NOMO-1 treated with DMSO at 0.1 percent for 48 hours (cell line): ENCODE data around the gene SLC4A2.

Source experiments
- DNase-seq: peaks from one replicate; lab custom pipeline; 2025; ENCODE audit not compliant: unreplicated experiment; lab: John Stamatoyannopoulos, UW

SLC4A2 gene

GRCh38 chr7:151079199-151079910 lies 20.0 kb downstream of the SLC4A2 start:
- DNase-seq = no peak

- DNase-seq = no peak
Measured at GRCh38 chr7:151080067-151080521, 20.7 kb downstream of the SLC4A2 start.

- DNase-seq = peak; percentile 69
Measured at GRCh38 chr7:151080522-151081169, 21.3 kb downstream of the SLC4A2 start, which contains the start of gene FASTK. Gene FASTK (minus strand): TSS chr7:151080809. CDS start chr7:151080766, 43 bp downstream.

GRCh38 chr7:151081170-151082101 lies 22.0 kb downstream of the SLC4A2 start:
- no peak for DNase-seq

GRCh38 chr7:151082141-151083070 lies 23.0 kb downstream of the SLC4A2 start:
- no peak for DNase-seq

- DNase-seq = peak; percentile 22
Measured at GRCh38 chr7:151083071-151083823, 23.9 kb downstream of the SLC4A2 start, which contains the start of gene TMUB1. Gene TMUB1 (minus strand): TSS chr7:151083493. CDS start chr7:151082563, 930 bp downstream.

GRCh38 chr7:151083824-151084160 lies 24.4 kb downstream of the SLC4A2 start:
- no peak for DNase-seq

- DNase-seq = no peak
Measured at GRCh38 chr7:151085329-151085690, 25.9 kb downstream of the SLC4A2 start.

- DNase-seq = peak; percentile 29
Measured at GRCh38 chr7:151085691-151086620, 26.6 kb downstream of the SLC4A2 start, which contains the start of gene AGAP3. Gene AGAP3 (plus strand): TSS chr7:151086475. CDS start chr7:151086742, 267 bp downstream.

GRCh38 chr7:151086802-151087244 lies 27.4 kb downstream of the SLC4A2 start:
- DNase-seq = no peak

GRCh38 chr7:151087245-151088018 lies 28.0 kb downstream of the SLC4A2 start:
- no peak for DNase-seq

GRCh38 chr7:151088019-151088855 lies 28.8 kb downstream of the SLC4A2 start:
- no peak for DNase-seq

GRCh38 chr7:151088856-151089699 lies 29.7 kb downstream of the SLC4A2 start:
- no peak for DNase-seq

- DNase-seq = no peak
Measured at GRCh38 chr7:151089893-151090730, 30.7 kb downstream of the SLC4A2 start.

- no peak for DNase-seq
Measured at GRCh38 chr7:151091003-151091402, 31.6 kb downstream of the SLC4A2 start.
